Liver (tissue), 9 donors: ENCODE measurements around the gene ETF1. TPM values are rescaled to one million over a fixed set of nuclear protein-coding genes. Genes with fewer than 3 reads are reported as not detected.

ENCODE experiments used
- DNase-seq: peaks from one replicate; pipeline ENCODE4 v3.0.0-alpha.2; 2017; ENCODE audit warnings: low spot score
- H3K27ac ChIP-seq, 2 donors: one replicate each; pipeline ENCODE4 v1.7.0; 2013; ENCODE audit warnings: inconsistent platforms in 2 of 2, low read length in 2 of 2, control low read depth in 1 of 2, low read depth in 1 of 2, mild to moderate bottlenecking in 1 of 2
- H3K27me3 ChIP-seq, 4 donors: one replicate each; pipeline versions ENCODE4 v1.6.1 to v1.7.0; 2013; ENCODE audit warnings: low read length in 3 of 4, inconsistent platforms in 1 of 4, mild to moderate bottlenecking in 1 of 4, moderate library complexity in 1 of 4; ENCODE audit not compliant: control insufficient read depth in 4 of 4, insufficient read depth in 4 of 4
- H3K36me3 ChIP-seq, 4 donors: one replicate each; pipeline versions ENCODE4 v1.6.1 to v1.7.0; 2013; ENCODE audit warnings: low read length in 3 of 4, mild to moderate bottlenecking in 3 of 4, low read depth in 1 of 4, moderate library complexity in 1 of 4; ENCODE audit not compliant: control insufficient read depth in 4 of 4, insufficient read depth in 3 of 4
- H3K4me1 ChIP-seq, 4 donors: one replicate each; pipeline versions ENCODE4 v1.6.1 to v1.7.0; 2013; ENCODE audit warnings: low read length in 3 of 4, mild to moderate bottlenecking in 3 of 4, moderate library complexity in 1 of 4; ENCODE audit not compliant: control insufficient read depth in 4 of 4, insufficient read depth in 4 of 4
- H3K4me3 ChIP-seq, 3 donors: one replicate each; pipeline versions ENCODE4 v1.6.1 to v1.7.0; 2013; ENCODE audit warnings: low read length in 3 of 3, control low read depth in 1 of 3, low read depth in 1 of 3, mild to moderate bottlenecking in 1 of 3
- H3K9ac ChIP-seq, 2 donors: one replicate each; pipeline ENCODE4 v1.7.0; 2013; ENCODE audit warnings: low read length in 2 of 2, mild to moderate bottlenecking in 2 of 2, moderate library complexity in 2 of 2, control low read depth in 1 of 2, low read depth in 1 of 2
- H3K9me3 ChIP-seq, 4 donors: one replicate each; pipeline versions ENCODE4 v1.6.1 to v1.7.0; 2013; ENCODE audit warnings: low read length in 3 of 4; ENCODE audit not compliant: control insufficient read depth in 4 of 4
- CTCF ChIP-seq: fragments of 150-350 bp; IDR thresholded peaks from 2 replicates; pipeline ENCODE4 v1.5.1; 2017; ENCODE audit warnings: improper control_type of control experiment, low read depth, low read length; ENCODE audit not compliant: missing input control
- EGR1 ChIP-seq, 2 donors: IDR thresholded peaks; 2 replicates each; pipeline ENCODE4 v1.6.1; 2016 to 2018; ENCODE audit warnings: antibody characterized with exemption in 2 of 2, low read depth in 2 of 2
- FOXA1 ChIP-seq: IDR thresholded peaks from 2 replicates; pipeline ENCODE4 v1.6.1; 2016; ENCODE audit warnings: antibody characterized with exemption
- GABPA ChIP-seq, 2 donors: IDR thresholded peaks in 1 of 2; conservative IDR thresholded peaks in 1 of 2; 2 replicates each; pipeline ENCODE4 v1.6.1; 2016; ENCODE audit warnings: antibody characterized with exemption in 2 of 2, mild to moderate bottlenecking in 1 of 2, moderate library complexity in 1 of 2
- HNF4A ChIP-seq, 2 donors: conservative IDR thresholded peaks; 2 replicates each; pipeline ENCODE4 v1.6.1; 2016; ENCODE audit warnings: antibody characterized with exemption in 2 of 2, mild to moderate bottlenecking in 2 of 2
- HNF4G ChIP-seq: IDR thresholded peaks from 2 replicates; pipeline ENCODE4 v1.6.1; 2016; ENCODE audit warnings: antibody characterized with exemption
- JUND ChIP-seq, 2 donors: IDR thresholded peaks; 2 replicates each; pipeline ENCODE4 v1.6.1; 2016; ENCODE audit warnings: antibody characterized with exemption in 2 of 2
- NR2F2 ChIP-seq: IDR thresholded peaks from 2 replicates; pipeline ENCODE4 v1.6.1; 2016; ENCODE audit warnings: antibody characterized with exemption
- RAD21 ChIP-seq, 2 donors: IDR thresholded peaks; 2 replicates each; pipeline ENCODE4 v1.6.1; 2016; ENCODE audit warnings: antibody characterized with exemption in 2 of 2, mild to moderate bottlenecking in 2 of 2
- RXRA ChIP-seq, 2 donors: IDR thresholded peaks; 2 replicates each; pipeline ENCODE4 v1.6.1; 2017 to 2018; ENCODE audit warnings: antibody characterized with exemption in 2 of 2, mild to moderate bottlenecking in 1 of 2
- SP1 ChIP-seq: IDR thresholded peaks from 2 replicates; pipeline ENCODE4 v1.6.1; 2018; ENCODE audit warnings: antibody characterized with exemption, mild to moderate bottlenecking
- YY1 ChIP-seq: IDR thresholded peaks from 2 replicates; pipeline ENCODE4 v1.6.1; 2016; ENCODE audit warnings: antibody characterized with exemption, mild to moderate bottlenecking
- ZBTB33 ChIP-seq: IDR thresholded peaks from 2 replicates; pipeline ENCODE4 v1.6.1; 2016; ENCODE audit warnings: antibody characterized with exemption
- WGBS: extraction: QIAGEN DNeasy Blood & Tissue Kit; methylation state at CpG from one replicate; pipeline ENCODE4 v1.1.7; 2013; 5-methylcytosine and 5-hydroxymethylcytosine counted together
- polyA plus RNA-seq, 2 donors: library from polyadenylated mRNA; stranded (reverse) in 1 of 2; unstranded in 1 of 2; fragments of 200-250 nt in 1 of 2; fragments of >200 nt in 1 of 2; fragmentation: Nextera tagmentation in 1 of 2; extraction: Ambion mirVana in 1 of 2; gene quantifications; one replicate each; pipeline versions ENCODE4 v1.2.1 to v1.2.3, GENCODE V29; 2013 to 2015
- total RNA-seq, 2 donors: library from RNA; depleted of rRNA; stranded (reverse); fragments of >200 nt; gene quantifications; one replicate each; pipeline ENCODE4 v1.2.3, GENCODE V29; 2014
- TF ChIP-seq, protein P1 (sequence below): IDR thresholded peaks from 2 replicates; pipeline ENCODE4 v1.6.1; 2016; ENCODE audit warnings: antibody characterized with exemption
- TF ChIP-seq, protein P2 (sequence below): IDR thresholded peaks from 2 replicates; pipeline ENCODE4 v1.6.1; 2016; ENCODE audit warnings: antibody characterized with exemption
- donor health status: healthy.
- donor health status: healthy.
- donor health status: healthy.
- donor health status: healthy.
- donor health status: healthy.

The ETF1 gene
- total and polyA plus RNA-seq, 4 donors, result 21.7 to 39.7 (median 31.1) TPM

GRCh38 chr5:138545919-138546562 lies 3.0 kb upstream of the ETF1 start:
- Histone ChIP-seq H3K36me3 (peaks cover 0 to under 1% (median 0%) of the 10 kb centered on the region in 4 donors), H3K9ac (no peak overlapping the region), H3K27me3 (no peaks in the 10 kb centered on the region), H3K9me3 (no peaks in the 10 kb centered on the region), H3K4me1 (peaks cover 5 to 53% (median 30%) of the 10 kb centered on the region in 4 donors), H3K27ac (no peak overlapping the region), H3K4me3 (no peak overlapping the region)
- DNase-seq, result no peak
- TF ChIP-seq, protein P1, sequence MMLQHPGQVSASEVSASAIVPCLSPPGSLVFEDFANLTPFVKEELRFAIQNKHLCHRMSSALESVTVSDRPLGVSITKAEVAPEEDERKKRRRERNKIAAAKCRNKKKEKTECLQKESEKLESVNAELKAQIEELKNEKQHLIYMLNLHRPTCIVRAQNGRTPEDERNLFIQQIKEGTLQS, result no peak
- TF ChIP-seq RXRA (IDR thresholded peaks at IDR 0.05), result no peak
- no peak for TF ChIP-seq SP1
- TF ChIP-seq YY1, result no peak
- TF ChIP-seq EGR1 (IDR thresholded peaks at IDR 0.05; ENCODE audit: low read depth in 2 of 2), result no peak
- TF ChIP-seq JUND (IDR thresholded peaks at IDR 0.05), result no peak
- TF ChIP-seq ZBTB33, result no peak
- TF ChIP-seq, protein P2, sequence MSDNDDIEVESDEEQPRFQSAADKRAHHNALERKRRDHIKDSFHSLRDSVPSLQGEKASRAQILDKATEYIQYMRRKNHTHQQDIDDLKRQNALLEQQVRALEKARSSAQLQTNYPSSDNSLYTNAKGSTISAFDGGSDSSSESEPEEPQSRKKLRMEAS, result no peak
- no peak for TF ChIP-seq GABPA (IDR thresholded peaks at IDR 0.05 in 1 of 2, conservative IDR thresholded peaks at IDR 0.05 in 1 of 2)
- no peak for TF ChIP-seq HNF4A (conservative IDR thresholded peaks at IDR 0.05)
- TF ChIP-seq CTCF, result no peak
- TF ChIP-seq FOXA1, result no peak
- TF ChIP-seq RAD21 (IDR thresholded peaks at IDR 0.05), result no peak
- no peak for TF ChIP-seq NR2F2
- TF ChIP-seq HNF4G, result no peak
- WGBS, result 91% methylated on average over 6 of the region's 6 CpGs

DNA sequence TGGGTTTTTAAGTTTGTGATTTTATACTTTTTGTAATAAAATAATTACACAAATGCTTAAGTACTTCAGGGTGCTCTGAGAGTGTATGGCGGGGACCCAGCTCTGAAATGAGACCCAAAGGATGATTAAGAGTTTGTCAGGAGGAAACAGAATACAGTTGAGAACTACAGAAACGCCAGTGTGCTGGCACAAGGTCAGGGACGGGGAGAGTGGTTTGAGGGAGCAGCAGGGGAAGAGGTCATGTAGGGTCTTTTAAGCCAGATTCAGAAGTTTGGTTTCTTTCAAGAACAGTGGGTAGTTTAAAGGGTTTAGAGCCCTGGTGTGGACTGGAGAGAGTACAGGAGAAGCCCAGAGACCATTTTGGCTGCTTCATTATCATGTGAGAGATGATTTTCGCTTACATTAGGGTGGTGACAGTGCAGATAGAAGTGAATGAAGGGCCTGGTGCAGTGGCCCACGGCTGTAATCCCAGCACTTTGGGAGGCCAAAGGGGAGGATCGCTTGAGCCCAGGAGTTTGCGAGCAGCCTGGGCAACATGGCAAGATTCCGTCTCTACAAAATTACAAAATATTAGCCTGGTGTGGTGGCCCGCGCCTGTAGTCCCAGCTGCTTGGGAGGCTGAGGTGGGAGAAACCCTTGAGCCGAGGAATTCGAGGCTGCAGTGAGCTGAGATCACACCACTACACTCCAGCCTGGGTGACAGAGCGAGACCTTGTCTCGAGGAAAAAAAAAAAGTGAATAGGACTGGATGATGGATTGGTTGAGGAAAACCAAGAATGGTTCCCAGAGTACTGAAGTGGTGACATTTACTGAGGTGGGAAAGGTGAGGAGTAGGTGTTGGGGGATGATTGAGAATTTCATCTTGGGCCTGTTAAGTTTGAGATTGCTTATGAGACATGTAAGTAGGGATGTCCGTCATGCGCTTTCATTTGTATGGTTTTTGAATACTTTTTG lies 1.4 kb upstream of the ETF1 start:
- H3K4me1 ChIP-seq, result peaks cover 5 to 68% (median 38%) of the 10 kb centered on the region in 4 donors
- H3K4me3 ChIP-seq, result peak overlapping the region; percentile 59 to 98 (median 80)

More for the DNA sequence above, 1.4 kb upstream of the ETF1 start:
- peak; percentile 39 for DNase-seq
- Histone ChIP-seq H3K27ac (peak overlapping the region; percentile 97 to 100), H3K9ac (peak overlapping the region; percentile 91 to 97), H3K9me3 (no peaks in the 10 kb centered on the region), H3K27me3 (no peaks in the 10 kb centered on the region), H3K36me3 (peaks cover 0 to 4% (median 0%) of the 10 kb centered on the region in 4 donors)
- WGBS, result 51% methylated on average over 16 of the region's 16 CpGs
- TF ChIP-seq RXRA (IDR thresholded peaks at IDR 0.05) (peak in 1 of 2 donors; percentile 23), JUND (IDR thresholded peaks at IDR 0.05) (no peak), EGR1 (IDR thresholded peaks at IDR 0.05; ENCODE audit: low read depth in 2 of 2) (no peak)
